HG03354 (cell line): Measurements from ENCODE around the gene TTI1.

Experiments
- ATAC-seq: cut with Tn5 transposase; IDR thresholded peaks from one replicate; pipeline ENCODE4 v1.9.1; 2021; ENCODE audit warnings: mild to moderate bottlenecking; ENCODE audit not compliant: unreplicated experiment, poor library complexity, severe bottlenecking

The TTI1 gene

DNA sequence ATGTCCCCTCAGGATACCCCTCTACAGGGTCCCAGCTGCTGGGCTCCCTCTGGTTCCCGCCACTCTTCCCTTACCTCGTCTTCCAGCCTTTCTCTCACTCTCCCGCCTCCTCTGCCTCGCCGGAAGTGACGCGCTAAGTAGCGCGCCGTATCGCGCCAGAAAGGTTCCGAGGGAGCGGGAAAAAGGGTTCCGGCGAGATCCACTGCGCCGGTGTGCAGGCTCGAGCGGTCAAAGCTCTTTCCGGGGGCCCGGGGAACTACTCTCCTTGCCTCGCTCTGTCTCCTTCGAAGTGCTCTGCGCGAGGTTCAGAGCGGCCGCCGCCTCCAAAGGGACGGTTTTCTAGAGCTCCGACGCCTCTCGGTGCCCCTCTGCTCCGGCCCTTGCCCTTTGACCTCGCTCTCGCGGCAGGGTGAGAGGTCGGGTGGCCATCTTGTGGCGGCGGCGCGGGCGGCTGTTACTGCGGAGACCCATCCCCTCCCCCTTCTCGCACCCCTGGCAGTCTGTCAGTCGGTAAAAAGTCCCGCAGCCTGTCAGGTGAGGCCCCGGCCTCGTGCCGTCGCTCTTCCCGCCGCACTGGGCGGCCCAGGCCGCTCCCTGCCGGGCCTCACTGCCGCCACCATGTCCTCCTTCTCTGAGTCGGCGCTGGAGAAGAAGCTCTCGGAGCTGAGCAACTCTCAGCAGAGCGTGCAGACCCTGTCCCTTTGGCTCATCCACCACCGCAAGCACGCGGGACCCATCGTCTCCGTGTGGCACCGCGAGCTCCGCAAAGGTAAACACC lies at the start of gene TTI1, which contains the start of gene RPRD1B:
Gene TTI1, minus strand, starts transcription at position 127 of the 778 bp plus-strand sequence. CDS start 19,640 bp downstream, outside the sequence.
Gene RPRD1B, plus strand, starts transcription at position 417 of the 778 bp plus-strand sequence. Its CDS starts 202 bp downstream, at position 619.
- peak; percentile 87 for ATAC-seq

DNA sequence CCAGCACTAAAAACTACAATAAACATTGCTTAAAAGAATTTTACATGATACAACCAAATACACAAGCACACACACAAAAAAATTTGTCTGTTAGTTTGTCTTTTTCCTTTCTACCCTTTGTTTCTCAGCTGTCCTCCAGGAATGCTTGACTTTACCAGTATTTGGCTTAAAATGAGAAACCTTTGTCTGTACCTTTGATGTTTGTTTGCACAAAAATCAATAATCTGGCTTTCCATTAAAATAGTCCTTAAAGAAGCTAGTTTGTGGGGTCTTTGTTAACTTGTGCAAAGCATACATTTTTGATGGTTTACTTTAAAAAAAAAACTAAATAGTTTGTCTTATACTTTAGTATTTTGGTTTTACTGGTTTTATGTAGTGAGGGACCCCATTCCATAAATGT lies 49.6 kb upstream of the TTI1 start:
- ATAC-seq, result no peak

DNA sequence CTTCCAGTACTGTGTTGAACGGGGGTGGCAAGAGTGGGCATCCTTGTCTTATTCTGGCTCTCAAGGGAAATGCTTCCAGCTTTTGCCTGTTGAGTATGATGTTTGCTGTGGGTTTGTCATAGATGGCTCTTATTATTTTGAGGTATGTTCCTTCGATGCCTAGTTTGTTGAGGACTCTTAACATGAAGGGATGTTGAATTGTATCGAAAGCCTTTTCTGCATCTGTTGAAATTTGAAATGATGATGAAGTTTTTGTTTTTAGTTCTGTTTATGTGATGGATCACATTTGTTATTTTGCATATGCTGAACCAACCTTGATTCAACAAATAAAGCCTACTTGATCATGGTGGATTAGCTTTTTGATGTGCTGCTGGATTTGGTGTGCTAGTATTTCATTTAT lies 48.3 kb upstream of the TTI1 start:
- ATAC-seq, result no peak

DNA sequence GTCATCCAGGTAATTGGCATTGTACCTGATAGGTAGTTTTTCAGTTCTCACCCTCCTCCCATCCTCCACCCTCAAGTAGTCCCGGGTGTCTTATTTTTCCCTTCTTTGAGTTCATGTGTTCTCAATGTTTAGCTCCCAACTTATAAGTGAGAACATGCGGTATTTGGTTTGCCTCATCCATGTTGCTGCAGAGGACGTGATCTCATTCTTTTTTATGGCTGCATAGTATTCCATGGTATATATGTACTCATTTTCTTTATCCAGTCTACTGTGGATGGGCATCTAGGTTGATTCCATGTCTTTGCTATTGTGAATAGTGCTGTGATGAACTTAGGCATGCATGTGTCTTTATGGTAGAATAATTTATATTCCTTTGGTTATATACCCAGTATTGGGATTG lies 46.1 kb upstream of the TTI1 start:
- no peak for ATAC-seq

DNA sequence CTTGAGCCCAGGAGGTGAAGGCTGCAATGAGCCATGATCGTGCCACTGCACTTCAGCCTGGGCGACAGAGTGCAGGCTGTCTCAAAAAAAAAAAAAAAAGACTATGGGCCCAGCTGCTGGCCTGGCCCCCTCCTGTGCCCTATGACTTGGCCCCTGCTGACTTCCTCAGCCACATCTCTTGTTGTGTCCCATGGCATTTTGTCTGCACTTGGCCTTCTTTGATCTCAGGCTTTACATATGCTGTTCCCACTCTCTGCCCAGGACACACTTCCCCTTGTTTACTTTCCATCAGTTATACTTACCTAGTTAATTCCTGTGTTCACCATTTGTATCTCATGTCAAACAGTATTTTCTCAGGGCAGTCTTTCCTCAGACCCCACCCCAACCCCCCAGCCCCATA lies 44.8 kb upstream of the TTI1 start:
- ATAC-seq, result no peak

DNA sequence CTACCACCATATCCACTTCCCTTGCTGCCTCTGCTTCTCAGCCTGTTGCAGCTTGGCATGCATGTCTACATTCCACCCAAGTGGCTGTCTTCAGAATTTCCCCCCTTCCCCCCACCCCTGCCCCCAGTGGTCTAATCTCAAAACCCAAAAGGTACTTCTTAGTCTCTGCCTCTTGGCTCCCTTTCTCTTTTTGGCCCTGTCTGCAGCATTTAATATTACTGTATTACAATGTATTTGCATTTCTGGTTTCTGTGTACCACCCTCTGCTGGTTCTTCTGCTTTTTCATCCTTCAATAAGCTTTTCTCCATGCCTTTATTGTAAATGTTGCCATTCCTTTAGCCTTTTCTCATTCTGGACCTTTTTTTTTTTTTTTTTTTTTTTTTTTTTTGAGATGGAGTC lies 43.3 kb upstream of the TTI1 start:
- ATAC-seq, result no peak

DNA sequence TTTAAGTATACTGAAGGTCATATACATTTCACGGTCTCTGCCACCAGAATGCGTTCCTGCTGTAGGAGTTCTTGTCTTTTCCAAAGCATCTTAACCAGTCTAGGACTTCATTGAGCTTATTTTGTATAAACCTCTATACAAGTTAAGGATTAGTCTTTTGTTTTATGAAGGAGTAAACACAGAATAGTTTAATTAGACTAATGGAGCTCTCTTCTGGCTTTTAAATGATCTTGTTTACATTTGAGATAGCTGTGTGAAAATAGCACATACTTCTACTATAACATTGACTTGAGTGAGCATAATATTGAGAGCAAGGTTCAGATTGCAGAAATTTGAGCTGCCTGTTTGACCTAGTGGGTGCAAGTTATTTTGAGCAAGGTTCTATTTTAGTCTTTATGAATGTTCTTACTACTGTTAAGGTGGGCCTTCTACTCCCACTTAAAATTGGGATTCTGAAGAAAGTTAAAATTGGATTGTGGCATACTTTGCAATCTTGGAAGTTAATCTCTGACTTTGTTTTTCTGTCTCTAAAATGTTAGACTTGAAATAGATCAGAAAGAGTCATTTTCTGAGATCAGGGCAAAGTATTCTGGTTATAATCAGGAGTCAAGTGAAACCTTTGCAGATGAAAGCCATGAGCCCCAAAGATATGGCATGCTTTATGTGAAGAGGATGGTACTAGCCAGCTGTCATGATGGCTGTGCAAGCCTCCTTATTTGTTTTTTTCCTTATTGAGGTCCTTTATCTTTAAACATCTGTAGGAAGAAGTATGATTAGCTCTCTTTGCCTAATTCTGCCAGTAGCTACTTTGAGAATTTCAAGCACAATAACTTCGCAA lies 42.1 kb upstream of the TTI1 start:
- no peak for ATAC-seq

DNA sequence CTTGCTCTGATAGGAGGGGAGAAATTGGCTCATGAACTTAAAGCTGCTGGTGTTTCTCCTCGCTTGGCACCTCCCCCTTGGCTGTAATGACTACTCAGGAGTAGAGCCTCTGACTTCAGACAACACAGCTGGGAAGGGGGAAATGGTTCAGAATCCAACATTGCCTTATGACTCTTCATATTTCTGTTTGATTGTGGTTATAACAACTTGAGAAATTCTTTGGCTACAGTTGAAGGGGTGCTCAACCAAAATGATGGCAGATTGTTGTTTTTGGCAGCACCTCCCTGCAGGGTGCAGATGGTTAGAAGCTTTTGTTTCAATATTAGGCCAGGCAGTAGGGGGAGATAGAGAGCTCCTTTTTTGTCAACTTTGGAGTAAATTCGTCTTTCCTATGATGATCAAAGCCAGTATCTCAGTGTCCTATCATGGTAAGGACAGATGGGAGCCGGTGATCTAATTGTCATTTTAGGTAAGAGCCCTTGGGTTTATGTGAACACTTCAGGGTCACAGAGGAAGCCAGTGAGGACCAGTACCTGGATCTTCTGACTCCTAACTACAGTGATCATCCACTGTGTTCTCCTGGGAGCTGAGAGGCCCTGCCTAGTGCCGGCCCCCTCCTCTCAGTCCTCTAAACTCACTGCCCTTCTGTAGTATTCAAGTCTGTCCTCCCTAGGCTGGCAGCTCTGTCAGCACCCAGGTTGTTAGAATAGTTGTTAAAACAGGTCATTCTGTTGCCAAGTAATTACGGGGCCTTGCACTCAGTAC lies 40.2 kb upstream of the TTI1 start:
- no peak for ATAC-seq

DNA sequence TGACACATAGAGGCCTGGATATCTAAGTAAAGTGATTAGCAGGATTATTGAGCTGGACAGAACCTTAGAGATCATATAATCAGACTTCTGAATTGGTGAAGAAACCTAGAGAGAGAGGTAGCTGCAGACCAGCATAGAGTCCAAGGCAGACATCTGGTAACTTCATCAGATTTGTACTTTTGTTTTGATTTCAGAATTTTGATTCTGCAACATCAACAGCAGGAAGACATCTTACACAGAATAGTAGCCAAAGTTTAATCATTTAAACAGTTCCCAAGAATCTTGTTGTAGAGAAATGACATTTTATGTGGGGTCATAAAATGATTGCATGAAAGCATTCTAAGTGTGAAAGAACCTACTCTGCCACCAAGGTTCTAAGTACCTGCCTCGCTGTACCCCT lies 39.6 kb upstream of the TTI1 start:
- no peak for ATAC-seq

DNA sequence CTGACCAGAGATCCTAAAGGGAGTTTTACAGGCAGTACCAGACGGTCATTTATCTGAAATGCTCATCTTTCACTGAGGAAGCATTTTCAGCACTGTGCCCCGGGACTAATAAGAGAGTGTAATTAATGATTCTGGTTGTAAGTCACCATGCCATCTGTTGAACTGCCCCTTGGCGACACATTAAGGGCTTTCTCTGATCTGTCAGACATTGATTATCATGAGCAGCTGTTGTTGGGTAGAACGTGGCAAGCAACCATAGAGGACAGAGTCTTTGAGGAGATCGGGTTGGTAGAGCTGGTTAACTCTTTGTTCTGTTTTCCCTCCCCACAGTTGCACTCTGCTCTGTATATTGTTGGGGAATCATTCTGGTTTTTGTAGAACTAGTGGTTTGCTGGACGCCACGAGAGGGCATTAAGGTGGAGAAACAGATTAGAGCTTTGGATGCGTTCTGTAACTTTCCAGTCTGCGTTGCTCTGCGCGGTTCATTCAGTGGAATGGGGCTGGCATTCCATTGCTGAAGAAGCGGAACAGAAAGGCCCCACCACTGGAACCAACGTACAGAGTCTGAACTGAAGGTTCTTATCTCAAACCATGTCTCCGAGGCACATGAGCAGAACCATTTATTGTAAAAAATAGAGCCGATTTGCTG lies 34.6 kb upstream of the TTI1 start:
- no peak for ATAC-seq

DNA sequence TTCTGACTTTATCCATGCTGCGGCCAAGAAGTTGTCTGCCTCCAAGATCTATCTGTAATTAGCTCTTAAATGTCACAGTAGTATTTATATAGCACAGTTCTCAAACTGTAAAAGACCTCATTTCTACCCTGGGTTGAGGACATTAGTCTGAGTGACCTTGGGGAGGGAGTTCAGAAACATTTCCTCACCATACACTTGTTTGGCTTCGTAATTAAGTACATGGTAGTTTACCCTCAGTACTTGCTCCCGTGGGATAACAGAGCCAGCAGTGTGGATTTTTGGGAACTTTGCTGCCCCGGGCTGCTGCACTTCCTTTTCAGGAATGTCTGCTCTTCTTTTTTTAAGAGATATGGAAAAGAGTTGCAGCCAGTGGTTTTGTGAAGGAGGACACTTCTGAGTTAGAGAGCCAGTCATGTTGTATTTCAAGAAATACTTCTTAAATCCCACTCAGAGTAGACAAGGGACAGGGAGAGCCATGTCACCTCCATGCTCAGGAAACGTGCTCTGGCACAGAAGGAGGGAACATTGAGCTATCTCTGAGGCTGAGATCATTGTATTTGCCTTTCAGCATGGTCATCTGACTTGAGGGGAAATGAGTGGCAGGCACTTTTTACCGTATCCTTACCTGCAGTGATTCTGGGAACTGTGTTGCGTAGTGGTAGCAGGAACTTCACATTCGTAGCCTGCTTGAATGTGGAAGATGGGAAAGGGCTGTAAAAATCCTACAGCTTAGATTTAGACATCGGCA lies 33.9 kb upstream of the TTI1 start:
- ATAC-seq, result no peak

DNA sequence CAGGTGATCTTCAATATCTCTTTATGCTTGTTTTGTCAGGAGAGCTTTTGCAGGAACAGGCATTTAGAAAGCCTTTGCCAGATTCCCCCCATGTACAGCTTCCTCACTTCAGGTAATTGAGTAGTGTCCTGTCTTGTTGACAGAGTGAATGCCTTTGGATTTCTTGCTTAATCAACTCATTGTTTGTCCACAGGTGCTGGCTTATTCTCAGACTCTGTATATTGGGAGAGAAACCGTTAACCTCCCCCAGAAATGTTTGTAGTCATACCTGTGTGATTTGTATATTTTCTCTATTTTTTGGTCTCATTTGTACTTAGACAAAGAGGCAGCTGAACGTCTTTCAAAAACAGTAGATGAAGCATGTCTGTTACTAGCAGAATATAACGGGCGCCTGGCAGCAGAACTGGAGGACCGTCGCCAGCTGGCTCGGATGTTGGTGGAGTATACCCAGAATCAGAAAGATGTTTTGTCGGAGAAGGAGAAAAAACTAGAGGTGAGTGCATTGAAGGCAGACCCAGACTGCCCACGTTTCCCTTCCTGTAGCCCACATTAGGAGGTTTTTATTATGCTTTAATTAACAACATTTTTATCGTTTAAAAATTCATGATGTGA lies 32.6 kb upstream of the TTI1 start:
- no peak for ATAC-seq

DNA sequence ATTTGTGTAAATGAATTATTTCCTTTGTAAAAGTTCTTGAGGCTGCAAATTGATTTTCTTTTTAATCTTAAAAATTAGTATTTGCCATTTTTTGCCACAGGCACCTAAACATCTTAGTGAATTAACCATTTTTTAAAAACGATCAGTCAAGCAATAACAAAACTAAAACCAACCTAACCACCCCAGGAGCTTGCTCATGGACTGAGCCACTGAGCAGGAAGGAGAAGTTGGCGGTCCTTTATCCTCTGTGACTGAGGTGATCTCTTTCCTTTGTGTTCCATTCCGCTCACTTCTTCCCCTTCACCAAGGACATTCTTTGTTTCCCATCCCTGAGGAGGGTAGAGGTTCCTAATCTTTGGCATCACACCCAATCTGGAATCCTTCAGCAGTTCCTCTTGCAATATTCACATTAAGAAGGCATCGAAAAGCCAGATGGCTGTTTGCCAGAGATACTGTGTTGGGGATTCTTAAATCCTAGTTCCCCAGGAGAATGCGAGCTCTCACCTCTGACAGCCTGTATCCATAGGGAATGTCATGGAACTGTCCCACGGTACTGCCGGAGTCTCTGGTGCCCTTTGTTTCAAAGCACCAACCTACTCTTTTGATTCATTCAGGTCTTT lies 30.8 kb upstream of the TTI1 start:
- ATAC-seq, result no peak

DNA sequence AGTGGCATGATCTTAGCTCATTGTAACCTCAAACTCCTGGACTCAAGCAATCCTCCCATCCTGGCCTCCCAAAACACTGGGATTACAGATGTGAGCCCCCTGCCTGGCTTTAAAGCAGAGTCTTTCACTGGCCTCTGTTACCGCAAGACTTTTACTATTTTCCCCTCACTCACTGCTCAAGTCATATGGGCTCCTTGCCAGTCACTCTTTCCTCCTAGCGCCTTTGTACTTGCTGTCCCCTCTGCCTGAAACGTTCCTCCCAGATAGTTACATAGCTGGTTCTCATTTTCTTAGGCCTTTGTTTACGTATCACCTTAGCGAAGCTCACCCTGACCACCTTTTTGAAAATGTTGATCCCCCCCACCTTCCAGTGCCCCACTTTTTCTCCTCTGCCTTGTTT lies 29.6 kb upstream of the TTI1 start:
- ATAC-seq, result no peak

DNA sequence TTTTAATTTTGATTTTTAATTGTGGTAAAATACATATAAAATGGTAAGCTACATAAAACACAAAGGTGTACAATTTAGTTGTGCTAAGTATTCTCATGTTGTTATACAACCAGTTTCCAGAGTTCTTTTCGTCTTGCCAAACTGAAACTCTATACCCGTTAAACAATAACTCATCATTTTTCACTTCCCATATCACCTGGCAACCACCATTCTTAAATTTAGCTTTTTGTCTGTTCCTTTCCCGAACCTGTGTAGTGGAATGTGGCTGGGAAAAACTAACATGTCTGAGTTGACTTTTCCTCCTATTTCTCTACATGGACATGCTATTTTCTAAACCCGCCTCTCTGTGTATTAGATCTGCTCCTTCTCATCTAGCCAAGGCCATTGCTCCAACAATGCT lies 27.9 kb upstream of the TTI1 start:
- ATAC-seq, result peak; percentile 49

DNA sequence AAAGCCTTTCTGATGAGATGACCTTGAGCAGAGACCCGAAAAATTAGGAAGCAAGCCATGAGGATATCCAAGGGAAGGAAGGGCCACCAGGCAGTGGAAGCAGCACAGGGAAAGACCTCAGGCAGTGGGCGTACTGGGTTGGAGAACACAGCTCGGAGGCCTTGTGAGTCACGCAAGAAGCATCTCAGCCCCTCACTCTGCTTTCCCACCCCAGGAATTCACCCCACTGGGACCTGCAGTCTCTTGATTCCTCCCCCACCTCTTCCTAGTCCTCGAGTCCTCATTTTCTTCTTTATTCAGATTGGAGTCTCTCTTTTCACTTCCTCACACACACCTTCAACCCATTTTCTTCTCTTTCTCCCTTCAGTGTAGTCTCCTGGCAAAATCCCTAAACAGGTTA lies 27.3 kb upstream of the TTI1 start:
- ATAC-seq, result no peak

DNA sequence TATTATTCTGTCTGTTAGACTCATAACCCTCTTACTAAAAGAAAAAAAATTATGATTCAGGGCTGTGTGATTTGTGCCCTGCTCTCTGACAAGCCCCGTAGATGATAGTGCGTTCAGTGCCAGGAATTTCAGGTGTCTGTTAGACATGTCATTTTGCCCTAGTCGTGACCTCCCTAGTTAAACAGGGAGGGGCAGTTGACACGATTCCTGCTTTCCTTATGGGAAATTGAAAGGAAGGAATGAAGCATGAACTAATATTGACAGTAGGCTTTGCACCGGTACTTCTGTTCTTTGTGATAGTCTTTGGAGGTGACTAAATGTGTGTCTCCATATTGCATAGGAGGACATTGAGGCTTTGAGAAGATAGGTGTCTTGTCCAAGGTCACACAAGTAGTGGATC lies 26.6 kb upstream of the TTI1 start:
- ATAC-seq, result no peak

DNA sequence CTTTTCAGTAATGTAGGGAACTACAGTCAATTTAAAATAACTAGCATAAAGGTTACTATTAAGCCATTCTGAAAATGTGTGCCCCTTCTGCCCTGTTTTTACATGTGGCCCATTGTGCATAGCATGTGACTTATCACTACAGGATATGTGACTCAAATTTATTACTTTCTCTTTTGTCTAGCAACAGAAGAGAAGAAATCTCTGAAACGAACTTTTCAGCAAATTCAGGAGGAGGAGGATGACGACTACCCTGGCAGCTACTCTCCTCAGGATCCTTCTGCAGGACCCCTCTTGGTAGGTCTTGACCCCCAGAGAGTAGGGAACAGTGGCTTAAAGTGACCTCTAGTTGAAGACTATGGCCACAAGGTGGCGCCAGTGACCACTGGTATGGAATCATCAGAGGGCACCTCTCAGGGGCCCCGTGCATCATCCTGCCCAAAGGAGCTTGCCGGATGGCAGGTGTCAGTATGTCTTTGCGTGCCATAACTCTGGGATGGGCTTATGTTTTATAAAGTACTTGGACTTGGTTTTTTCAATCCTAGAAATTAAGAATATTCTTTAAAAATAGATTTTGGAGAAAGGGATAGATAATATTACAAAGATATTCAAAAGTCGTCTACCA lies 24.2 kb upstream of the TTI1 start:
- peak; percentile 51 for ATAC-seq
